ENCODE data around the gene POLN. TPM values are rescaled to one million over a fixed set of nuclear protein-coding genes. Genes with fewer than 3 reads are reported as not detected.

Gene POLN
- total RNA-seq, 1 donor from 2014 or later: 1.9 TPM

- no peaks in the 10 kb centered on the region for H3K4me1 Mint-ChIP-seq
- H3K4me3 Mint-ChIP-seq: no peak overlapping the region
- intact Hi-C loops (cut with micrococcal nuclease): no loop called here
- H3K9me3 Mint-ChIP-seq: no peaks in the 10 kb centered on the region
- H3K27ac Mint-ChIP-seq: no peak overlapping the region
- no peak for DNase-seq
- H3K27me3 Mint-ChIP-seq: peaks cover 2% of the 10 kb centered on the region
- peaks cover 2% of the 10 kb centered on the region for H3K36me3 Mint-ChIP-seq (ENCODE audit: low read depth)
Observed at GRCh38 chr4:2062808-2063524, 179.0 kb downstream of the POLN start.

- H3K27me3 Mint-ChIP-seq: peaks cover 8% of the 10 kb centered on the region
- no peaks in the 10 kb centered on the region for H3K9me3 Mint-ChIP-seq
- no peak overlapping the region for H3K4me3 Mint-ChIP-seq
- intact Hi-C loops (cut with micrococcal nuclease): no loop called here
- no peak for DNase-seq
- H3K4me1 Mint-ChIP-seq: no peaks in the 10 kb centered on the region
- H3K27ac Mint-ChIP-seq: no peak overlapping the region
- peaks cover 2% of the 10 kb centered on the region for H3K36me3 Mint-ChIP-seq (ENCODE audit: low read depth)
Observed at GRCh38 chr4:2062168-2062807, 179.6 kb downstream of the POLN start.

GRCh38 chr4:2061186-2062131, 180.5 kb downstream of the POLN start:
- H3K4me1 Mint-ChIP-seq: no peaks in the 10 kb centered on the region
- intact Hi-C loops (cut with micrococcal nuclease): no loop called here
- H3K36me3 Mint-ChIP-seq (ENCODE audit: low read depth): peaks cover 2% of the 10 kb centered on the region
- no peak overlapping the region for H3K27ac Mint-ChIP-seq
- H3K27me3 Mint-ChIP-seq: peaks cover 17% of the 10 kb centered on the region
- no peaks in the 10 kb centered on the region for H3K9me3 Mint-ChIP-seq
- H3K4me3 Mint-ChIP-seq: peak overlapping the region; percentile 10
- no peak for DNase-seq

GRCh38 chr4:2060611-2061185, 181.2 kb downstream of the POLN start:
- Mint-ChIP-seq H3K27me3 (peaks cover 23% of the 10 kb centered on the region), H3K4me3 (no peak overlapping the region), H3K27ac (no peak overlapping the region), H3K9me3 (no peaks in the 10 kb centered on the region), H3K36me3 (ENCODE audit: low read depth) (peaks cover 2% of the 10 kb centered on the region), H3K4me1 (no peaks in the 10 kb centered on the region)
- intact Hi-C loops (cut with micrococcal nuclease): no loop called here
- no peak for DNase-seq

- no peaks in the 10 kb centered on the region for H3K4me1 Mint-ChIP-seq
- peak; percentile 77 for DNase-seq
- no peaks in the 10 kb centered on the region for H3K9me3 Mint-ChIP-seq
- H3K36me3 Mint-ChIP-seq (ENCODE audit: low read depth): peaks cover 2% of the 10 kb centered on the region
- H3K27me3 Mint-ChIP-seq: peaks cover 28% of the 10 kb centered on the region
- intact Hi-C loops (cut with micrococcal nuclease): loop anchor here (2.0 kb wide), 1 partner anchor 17 kb away; no protein-coding TSS in a partner anchor
- no peak overlapping the region for H3K27ac Mint-ChIP-seq
- peak overlapping the region; percentile 45 for H3K4me3 Mint-ChIP-seq
Observed at GRCh38 chr4:2059726-2060602, 182.0 kb downstream of the POLN start.

- H3K27me3 Mint-ChIP-seq: peaks cover 30% of the 10 kb centered on the region
- H3K27ac Mint-ChIP-seq: no peak within 1 kb of the TSS
- H3K4me3 Mint-ChIP-seq: peak within 1 kb of the TSS; percentile 45
- H3K9me3 Mint-ChIP-seq: no peaks in the 10 kb centered on the region
- DNase-seq: peak; percentile 80
- intact Hi-C loops (cut with micrococcal nuclease): loop anchor here (2.0 kb wide), 1 partner anchor 16 kb away; no protein-coding TSS in a partner anchor
- no peaks in the 10 kb centered on the region for H3K4me1 Mint-ChIP-seq
- H3K36me3 Mint-ChIP-seq (ENCODE audit: low read depth): no peaks in the 10 kb centered on the region
Observed at GRCh38 chr4:2059046-2059725, 182.7 kb downstream of the POLN start, which contains the start of gene NAT8L. Gene NAT8L (plus strand): TSS chr4:2059327. CDS start chr4:2059512, 185 bp downstream.

- intact Hi-C loops (cut with micrococcal nuclease): loop anchor here (2.0 kb wide), 1 partner anchor 16 kb away; no protein-coding TSS in a partner anchor
- H3K4me1 Mint-ChIP-seq: no peaks in the 10 kb centered on the region
- peak overlapping the region; percentile 15 for H3K4me3 Mint-ChIP-seq
Observed at GRCh38 chr4:2058264-2059045, 183.5 kb downstream of the POLN start.

GRCh38 chr4:2057382-2058065, 184.4 kb downstream of the POLN start:
- no peaks in the 10 kb centered on the region for H3K4me1 Mint-ChIP-seq
- H3K9me3 Mint-ChIP-seq: no peaks in the 10 kb centered on the region
- H3K27me3 Mint-ChIP-seq: peaks cover 36% of the 10 kb centered on the region
- intact Hi-C loops (cut with micrococcal nuclease): loop anchor here (2.0 kb wide), 1 partner anchor 15 kb away; no protein-coding TSS in a partner anchor
- DNase-seq: no peak
- peak overlapping the region; percentile 29 for H3K27ac Mint-ChIP-seq
- peak overlapping the region; percentile 50 for H3K4me3 Mint-ChIP-seq
- H3K36me3 Mint-ChIP-seq (ENCODE audit: low read depth): no peaks in the 10 kb centered on the region

More at GRCh38 chr4:2058264-2059045, 183.5 kb downstream of the POLN start:
- DNase-seq: peak; percentile 73
- no peaks in the 10 kb centered on the region for H3K9me3 Mint-ChIP-seq
- no peak overlapping the region for H3K27ac Mint-ChIP-seq
- H3K36me3 Mint-ChIP-seq (ENCODE audit: low read depth): no peaks in the 10 kb centered on the region
- H3K27me3 Mint-ChIP-seq: peaks cover 32% of the 10 kb centered on the region

- DNase-seq: no peak
- Mint-ChIP-seq H3K27me3 (peaks cover 49% of the 10 kb centered on the region), H3K4me3 (no peak overlapping the region), H3K27ac (no peak overlapping the region), H3K36me3 (ENCODE audit: low read depth) (no peaks in the 10 kb centered on the region), H3K9me3 (no peaks in the 10 kb centered on the region), H3K4me1 (no peaks in the 10 kb centered on the region)
- intact Hi-C loops (cut with micrococcal nuclease): no loop called here
Observed at GRCh38 chr4:2054217-2054616, 187.7 kb downstream of the POLN start.

- intact Hi-C loops (cut with micrococcal nuclease): no loop called here
- Mint-ChIP-seq H3K27me3 (peaks cover 33% of the 10 kb centered on the region), H3K27ac (no peak overlapping the region), H3K9me3 (no peaks in the 10 kb centered on the region), H3K4me1 (no peaks in the 10 kb centered on the region), H3K4me3 (no peak overlapping the region), H3K36me3 (ENCODE audit: low read depth) (no peaks in the 10 kb centered on the region)
- no peak for DNase-seq
Observed at GRCh38 chr4:2051086-2051485, 190.8 kb downstream of the POLN start.

GRCh38 chr4:2049811-2050210, 192.1 kb downstream of the POLN start:
- peaks cover 29% of the 10 kb centered on the region for H3K27me3 Mint-ChIP-seq
- intact Hi-C loops (cut with micrococcal nuclease): loop anchor here (10.0 kb wide), 1 partner anchor 125 kb away; no protein-coding TSS in a partner anchor
- H3K27ac Mint-ChIP-seq: no peak overlapping the region
- H3K4me3 Mint-ChIP-seq: no peak overlapping the region
- no peaks in the 10 kb centered on the region for H3K9me3 Mint-ChIP-seq
- no peaks in the 10 kb centered on the region for H3K4me1 Mint-ChIP-seq
- H3K36me3 Mint-ChIP-seq (ENCODE audit: low read depth): no peaks in the 10 kb centered on the region
- DNase-seq: no peak

All from activated CD4-positive, alpha-beta T cell treated with anti-CD3 and anti-CD28 coated beads, Interleukin-2, amount 10 ng/mL, durations not matched to agents 24 days and 14 days (primary cell).